H9 (cell line): ENCODE data around the gene PI4K2A. TPM values are rescaled to one million over a fixed set of nuclear protein-coding genes. Genes with fewer than 3 reads are reported as not detected.
A peak's percentile ranks its signal among the peaks of the same experiment; 100 is the strongest.

Experiments
- DNase-seq: peaks from one replicate; pipeline ENCODE4 v3.0.0-alpha.2; 2017
- H2AFZ ChIP-seq: one replicate; pipeline ENCODE4 v1.6.1; 2013; ENCODE audit warnings: mild to moderate bottlenecking, low read length, control low read depth, moderate library complexity
- H2AK5ac ChIP-seq: 2 replicates; pipeline ENCODE4 v1.6.1; 2013; ENCODE audit warnings: low read length, control low read depth, mixed read lengths; ENCODE audit not compliant: insufficient read length
- H2BK120ac ChIP-seq: one replicate; pipeline ENCODE4 v1.6.1; 2013; ENCODE audit warnings: low read depth, mild to moderate bottlenecking, low read length, control low read depth, inconsistent platforms; ENCODE audit not compliant: poor library complexity, severe bottlenecking
- H2BK12ac ChIP-seq: 2 replicates; pipeline ENCODE4 v1.6.1; 2013; ENCODE audit warnings: low read length, control low read depth, mixed read lengths, low read depth; ENCODE audit not compliant: insufficient read length
- H2BK15ac ChIP-seq: 2 replicates; pipeline ENCODE4 v1.6.1; 2013; ENCODE audit warnings: low read depth, low read length, control low read depth
- H2BK20ac ChIP-seq: one replicate; pipeline ENCODE4 v1.6.1; 2013; ENCODE audit warnings: low read depth, mild to moderate bottlenecking, low read length, control low read depth, inconsistent platforms; ENCODE audit not compliant: poor library complexity, severe bottlenecking
- H2BK5ac ChIP-seq: 2 replicates; pipeline ENCODE4 v1.6.1; 2013; ENCODE audit warnings: low read length, control low read depth, mixed read lengths; ENCODE audit not compliant: insufficient read length
- H3K14ac ChIP-seq: 2 replicates; pipeline ENCODE4 v1.6.1; 2013; ENCODE audit warnings: low read length, control low read depth; ENCODE audit not compliant: insufficient read depth
- H3K18ac ChIP-seq: 2 replicates; pipeline ENCODE4 v1.6.1; 2013; ENCODE audit warnings: low read depth, mild to moderate bottlenecking, mixed read lengths, low read length, control low read depth; ENCODE audit not compliant: insufficient read length
- H3K23ac ChIP-seq: 2 replicates; pipeline ENCODE4 v1.6.1; 2013; ENCODE audit warnings: low read length, control low read depth, mixed read lengths, low read depth; ENCODE audit not compliant: insufficient read length
- H3K23me2 ChIP-seq: 2 replicates; pipeline ENCODE4 v1.6.1; 2013; ENCODE audit warnings: low read depth, mild to moderate bottlenecking, mixed read lengths, low read length, control low read depth; ENCODE audit not compliant: insufficient read length, poor library complexity, severe bottlenecking
- H3K27ac ChIP-seq: 2 replicates; pipeline ENCODE4 v1.5.1; 2013; ENCODE audit warnings: low read length, control low read depth, mixed read lengths, low read depth; ENCODE audit not compliant: insufficient read length
- H3K27me3 ChIP-seq: 2 replicates; pipeline ENCODE4 v1.6.1; 2013; ENCODE audit warnings: low read length, control low read depth, inconsistent platforms; ENCODE audit not compliant: insufficient read depth
- H3K4ac ChIP-seq: 2 replicates; pipeline ENCODE4 v1.6.1; 2013; ENCODE audit warnings: low read depth, mild to moderate bottlenecking, control low read depth, inconsistent platforms, low read length, moderate library complexity
- H3K4me1 ChIP-seq: 2 replicates; pipeline ENCODE4 v1.6.1; 2013; ENCODE audit warnings: low read length, control low read depth, inconsistent platforms; ENCODE audit not compliant: insufficient read depth
- H3K4me2 ChIP-seq: 2 replicates; pipeline ENCODE4 v1.6.1; 2013; ENCODE audit warnings: low read length, control low read depth, mixed read lengths; ENCODE audit not compliant: insufficient read length, insufficient read depth
- H3K56ac ChIP-seq: 2 replicates; pipeline ENCODE4 v1.6.1; 2013; ENCODE audit warnings: low read depth, mild to moderate bottlenecking, mixed read lengths, low read length, control low read depth; ENCODE audit not compliant: insufficient read length
- H3K79me1 ChIP-seq: 2 replicates; pipeline ENCODE4 v1.6.1; 2013; ENCODE audit warnings: low read depth, mild to moderate bottlenecking, moderate library complexity, low read length, control low read depth, inconsistent platforms; ENCODE audit not compliant: insufficient read depth, poor library complexity, severe bottlenecking
- H3K79me2 ChIP-seq: 2 replicates; pipeline ENCODE4 v1.6.1; 2013; ENCODE audit warnings: low read length, control low read depth, inconsistent platforms; ENCODE audit not compliant: insufficient read depth
- H3K9ac ChIP-seq: 2 replicates; pipeline ENCODE4 v1.6.1; 2013; ENCODE audit warnings: low read length, control low read depth, mixed read lengths; ENCODE audit not compliant: insufficient read length; ENCODE audit errors: extremely low read depth
- H3K9me3 ChIP-seq: one replicate; pipeline ENCODE4 v1.6.1; 2013; ENCODE audit warnings: low read depth, low read length, inconsistent platforms; ENCODE audit not compliant: control insufficient read depth
- H3T11ph ChIP-seq: one replicate; pipeline ENCODE4 v1.6.1; 2013; ENCODE audit warnings: mild to moderate bottlenecking, low read length, control low read depth, inconsistent platforms
- H4K20me1 ChIP-seq: one replicate; pipeline ENCODE4 v1.6.1; 2013; ENCODE audit not compliant: control insufficient read depth, insufficient read length, insufficient read depth
- H4K5ac ChIP-seq: 2 replicates; pipeline ENCODE4 v1.6.1; 2013; ENCODE audit warnings: low read depth, mild to moderate bottlenecking, mixed read lengths, low read length, control low read depth; ENCODE audit not compliant: insufficient read length
- H4K8ac ChIP-seq: replicated peaks from 2 replicates; pipeline ENCODE4 v1.6.1; 2013; ENCODE audit warnings: low read length, control low read depth, mixed read lengths, low read depth; ENCODE audit not compliant: insufficient read length
- H4K91ac ChIP-seq: 2 replicates; pipeline ENCODE4 v1.6.1; 2013; ENCODE audit warnings: low read depth, mild to moderate bottlenecking, moderate library complexity, mixed read lengths, low read length, control low read depth; ENCODE audit not compliant: insufficient read length
- H3K27ac Mint-ChIP-seq, 3 experiments: 2 replicates in 2 of 3; 3 replicates in 1 of 3; pipeline ENCODE4 v1.8.0; 2020 to 2021; ENCODE audit warnings: mixed read lengths in 3 of 3, mild to moderate bottlenecking in 1 of 3, moderate library complexity in 1 of 3
- H3K27me3 Mint-ChIP-seq: 2 replicates; pipeline ENCODE4 v1.8.0; 2021; ENCODE audit warnings: low read depth, mild to moderate bottlenecking, moderate library complexity, mixed read lengths
- H3K36me3 Mint-ChIP-seq, 3 experiments: 2 replicates in 2 of 3; 3 replicates in 1 of 3; pipeline ENCODE4 v1.8.0; 2020 to 2021; ENCODE audit warnings: low read depth in 3 of 3, mixed read lengths in 3 of 3; ENCODE audit not compliant: insufficient read depth in 1 of 3
- H3K4me1 Mint-ChIP-seq, 2 experiments: 2 replicates each; pipeline ENCODE4 v1.8.0; 2020; ENCODE audit warnings: mixed read lengths in 2 of 2
- H3K4me3 Mint-ChIP-seq, 2 experiments: 2 replicates in 1 of 2; 3 replicates in 1 of 2; pipeline ENCODE4 v1.8.0; 2020 to 2021; ENCODE audit warnings: mild to moderate bottlenecking in 2 of 2, mixed read lengths in 2 of 2, moderate library complexity in 1 of 2
- H3K9me3 Mint-ChIP-seq, 2 experiments: 2 replicates in 1 of 2; 3 replicates in 1 of 2; pipeline ENCODE4 v1.8.0; 2020; ENCODE audit warnings: mild to moderate bottlenecking in 2 of 2, mixed read lengths in 2 of 2, moderate library complexity in 1 of 2
- CTCF ChIP-seq: fragments of 200-600 bp; sonication (generic); conservative IDR thresholded peaks from 3 replicates; pipeline ENCODE4 v1.8.0; 2021; ENCODE audit warnings: antibody characterized with exemption, mild to moderate bottlenecking
- WGBS: extraction: QIAGEN DNeasy Blood & Tissue Kit; methylation state at CpG from one replicate; pipeline ENCODE4 v1.1.7; 2013; ENCODE audit warnings: missing lambda C conversion rate, low lambda C conversion rate, mixed read lengths; ENCODE audit not compliant: insufficient read length; ENCODE audit errors: extremely low coverage; 5-methylcytosine and 5-hydroxymethylcytosine counted together
- total RNA-seq: library from RNA; stranded (reverse); gene quantifications from 2 replicates; pipeline ENCODE4 v1.2.1, GENCODE V29; 2021

The PI4K2A gene
- total RNA-seq, 1 experiment from 2014 or later = 30.9 TPM

DNA sequence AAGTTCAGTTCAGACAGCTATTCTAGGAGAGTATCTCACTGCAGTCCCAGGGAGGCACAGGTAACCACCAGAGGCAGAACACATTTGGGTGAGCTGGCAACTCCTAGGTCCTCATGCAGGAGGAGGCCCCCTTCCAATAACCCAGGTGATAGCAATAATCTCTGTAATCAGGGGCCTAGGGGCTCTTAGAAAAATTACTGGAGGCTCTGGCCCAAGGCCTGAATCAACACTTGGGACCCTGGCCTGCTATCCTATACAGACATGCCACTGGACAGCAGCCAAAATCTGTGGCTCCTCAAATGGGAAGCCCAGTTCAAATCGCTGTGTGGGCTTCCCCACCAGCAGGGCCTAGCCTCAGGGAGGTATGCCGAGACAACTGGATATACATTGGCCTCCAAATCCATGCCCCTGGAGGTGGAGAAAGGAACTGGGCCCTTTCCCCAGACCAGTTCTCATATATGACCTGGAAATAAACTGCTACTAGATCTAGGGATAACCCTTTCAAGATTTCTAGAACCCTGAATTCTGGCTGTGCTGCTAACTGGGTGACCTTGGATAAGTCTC is 45.0 kb downstream of the PI4K2A start:
- peak overlapping the region in 1 of 3 experiments; percentile 31; a peak in 1 of 7 replicates for H3K27ac Mint-ChIP-seq
- Histone ChIP-seq H4K5ac (no peak overlapping the region), H4K91ac (no peak overlapping the region), H3K27ac (no peak overlapping the region), H3K56ac (no peak overlapping the region), H3K23me2 (peaks cover 10% of the 10 kb centered on the region), H2BK15ac (no peak overlapping the region), H2BK5ac (no peak overlapping the region), H3K18ac (no peak overlapping the region), H3K23ac (no peak overlapping the region), H3K14ac (no peak overlapping the region), H2BK12ac (no peak overlapping the region), H2AK5ac (no peak overlapping the region), H3K4ac (no peak overlapping the region), H2BK20ac (no peak overlapping the region), H4K20me1 (no peaks in the 10 kb centered on the region), H3K9ac (no peak overlapping the region), H2BK120ac (no peak overlapping the region), H3T11ph (no peak overlapping the region), H4K8ac (no peak overlapping the region), H3K27me3 (no peaks in the 10 kb centered on the region; the same call in 1 of the 2 replicates), H3K4me2 (no peak overlapping the region), H3K79me1 (no peaks in the 10 kb centered on the region), H3K9me3 (no peaks in the 10 kb centered on the region), H3K4me1 (peaks cover 4% of the 10 kb centered on the region; the same call in 1 of the 2 replicates), H2AFZ (no peak overlapping the region), H3K79me2 (no peaks in the 10 kb centered on the region)
- H3K9me3 Mint-ChIP-seq = no peaks in the 10 kb centered on the region
- WGBS = no CpG with 5 or more reads among the region's 2 CpGs
- DNase-seq = peak; percentile 68
- TF ChIP-seq CTCF = peak; percentile 62
- H3K4me1 Mint-ChIP-seq = peaks cover 27% of the 10 kb centered on the region in 2 experiments
- peak overlapping the region; percentile 82 to 93 for H3K4me3 Mint-ChIP-seq
- H3K27me3 Mint-ChIP-seq = peaks cover 10% of the 10 kb centered on the region
- H3K36me3 Mint-ChIP-seq = no peaks in the 10 kb centered on the region; a peak in 2 of 7 replicates
